K562 (cell line): ENCODE measurements around the gene WDR70.

ENCODE experiments used
- BRF2 ChIP-seq: IDR thresholded peaks from 3 replicates; pipeline ENCODE4 v1.6.1; 2011; ENCODE audit warnings: borderline replicate concordance, mild to moderate bottlenecking; ENCODE audit not compliant: insufficient read length, insufficient read depth
- CREM ChIP-seq: IDR thresholded peaks from 2 replicates; pipeline ENCODE4 v1.6.1; 2014; ENCODE audit warnings: antibody characterized with exemption, low read depth
- E2F5 ChIP-seq: sonication (generic); formaldehyde crosslinking; IDR thresholded peaks from 2 replicates; pipeline ENCODE4 v1.8.0; 2022; ENCODE audit warnings: mild to moderate bottlenecking, missing genetic modification reagents
- ELK1 ChIP-seq: sonication (generic); formaldehyde crosslinking; IDR thresholded peaks from 2 replicates; pipeline ENCODE4 v1.8.1; 2022; ENCODE audit warnings: missing genetic modification reagents
- ETV6 ChIP-seq, 3 experiments: fragments of 150-350 bp in 1 of 3; sonication (generic) in 1 of 3; formaldehyde crosslinking in 1 of 3; IDR thresholded peaks; 2 replicates each; pipeline versions ENCODE4 v1.6.1 to v1.8.0; 2014 to 2022; ENCODE audit warnings: borderline replicate concordance in 2 of 3, low read depth in 2 of 3, antibody characterized with exemption in 1 of 3, low read length in 1 of 3, mild to moderate bottlenecking in 1 of 3, missing genetic modification reagents in 1 of 3
- FOXM1 ChIP-seq, 2 experiments: fragments of 450-650 bp in 1 of 2; sonication (generic) in 1 of 2; formaldehyde crosslinking in 1 of 2; IDR thresholded peaks; 2 replicates each; pipeline versions ENCODE4 v1.6.1 to v1.9.0; 2017 to 2022; ENCODE audit warnings: low read depth in 2 of 2, mild to moderate bottlenecking in 2 of 2, missing genetic modification reagents in 1 of 2, moderate library complexity in 1 of 2
- RBM15 ChIP-seq: fragments of 200-400 bp; formaldehyde crosslinking; IDR thresholded peaks from 2 replicates; pipeline ENCODE4 v1.6.1; 2018; ENCODE audit warnings: mild to moderate bottlenecking, low read length, moderate library complexity; ENCODE audit not compliant: insufficient read depth
- SP1 ChIP-seq: sonication (generic); formaldehyde crosslinking; IDR thresholded peaks from 2 replicates; pipeline ENCODE4 v1.8.1; 2022; ENCODE audit warnings: mild to moderate bottlenecking, missing genetic modification reagents
- TCF7L2 ChIP-seq: fragments of 150-350 bp; IDR thresholded peaks from 2 replicates; pipeline ENCODE4 v1.6.1; 2016; ENCODE audit warnings: low read depth, mild to moderate bottlenecking, low read length, moderate library complexity
- XRCC5 ChIP-seq: fragments of 200-400 bp; formaldehyde crosslinking; IDR thresholded peaks from 2 replicates; pipeline ENCODE4 v1.6.1; 2017; ENCODE audit warnings: low read depth, mild to moderate bottlenecking, low read length
- TF ChIP-seq, protein P1 (sequence below): fragments of 250-450 bp; sonication (Bioruptor Pico); IDR thresholded peaks from 2 replicates; pipeline ENCODE4 v1.5.0; 2021

DNA sequence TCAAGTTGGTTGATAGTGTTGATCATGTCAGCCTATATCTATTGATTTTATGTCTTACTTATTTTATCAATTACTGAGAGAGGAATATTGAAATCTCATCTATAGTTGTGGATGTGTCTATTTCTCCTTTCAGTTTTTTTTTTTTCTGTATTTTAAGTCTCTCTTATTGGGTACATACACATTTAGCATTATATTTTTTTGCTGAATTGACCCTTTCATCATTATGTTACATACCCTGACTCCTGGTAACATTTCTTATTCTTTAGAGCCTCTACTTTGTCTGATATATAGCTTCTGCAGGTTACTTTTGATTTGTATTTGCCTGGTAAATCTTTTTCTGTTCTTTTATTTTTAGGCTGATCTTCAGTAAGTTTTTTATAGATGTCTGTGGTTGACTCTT lies 281.2 kb downstream of the WDR70 start:
- TF ChIP-seq ETV6 (IDR thresholded peaks at IDR 0.05; ENCODE audit: borderline replicate concordance in 1 of 2, low read depth in 2 of 2, low read length in 1 of 2) = no peak
- no peak for TF ChIP-seq ETV6 (CRISPR knock-in tag; IDR thresholded peaks at IDR 0.05; ENCODE audit: borderline replicate concordance)
- TF ChIP-seq ELK1 = no peak
- TF ChIP-seq FOXM1 (IDR thresholded peaks at IDR 0.05; ENCODE audit: low read depth) = no peak
- no peak for TF ChIP-seq FOXM1 (CRISPR knock-in tag; IDR thresholded peaks at IDR 0.05; ENCODE audit: low read depth)
- no peak for TF ChIP-seq E2F5
- no peak for TF ChIP-seq CREM
- TF ChIP-seq BRF2 = no peak
- no peak for TF ChIP-seq TCF7L2
- TF ChIP-seq, protein P1, sequence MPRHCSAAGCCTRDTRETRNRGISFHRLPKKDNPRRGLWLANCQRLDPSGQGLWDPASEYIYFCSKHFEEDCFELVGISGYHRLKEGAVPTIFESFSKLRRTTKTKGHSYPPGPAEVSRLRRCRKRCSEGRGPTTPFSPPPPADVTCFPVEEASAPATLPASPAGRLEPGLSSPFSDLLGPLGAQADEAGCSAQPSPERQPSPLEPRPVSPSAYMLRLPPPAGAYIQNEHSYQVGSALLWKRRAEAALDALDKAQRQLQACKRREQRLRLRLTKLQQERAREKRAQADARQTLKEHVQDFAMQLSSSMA (CRISPR knock-in tag) = no peak
- TF ChIP-seq XRCC5 = no peak
- TF ChIP-seq SP1 (CRISPR knock-in tag) = no peak
- no peak for TF ChIP-seq RBM15
